ENCODE results near the gene LHFPL2.
"Not testable (repeated sequence)": the region's sequence is repeated elsewhere in the genome, so short reads cannot be mapped to it uniquely, and the experiment has no call there.

LHFPL2 gene

GRCh38 chr5:78648359-78649210 is at the start of gene LHFPL2:
TSS of gene LHFPL2 (minus strand) at chr5:78648772. CDS start at chr5:78510213, 138,559 bp downstream.
- DNase-seq (ENCODE audit: low spot score): peak; percentile 83

- DNase-seq (ENCODE audit: low spot score): no peak
Measured at GRCh38 chr5:78696637-78697036, 48.1 kb upstream of the LHFPL2 start.

DNA sequence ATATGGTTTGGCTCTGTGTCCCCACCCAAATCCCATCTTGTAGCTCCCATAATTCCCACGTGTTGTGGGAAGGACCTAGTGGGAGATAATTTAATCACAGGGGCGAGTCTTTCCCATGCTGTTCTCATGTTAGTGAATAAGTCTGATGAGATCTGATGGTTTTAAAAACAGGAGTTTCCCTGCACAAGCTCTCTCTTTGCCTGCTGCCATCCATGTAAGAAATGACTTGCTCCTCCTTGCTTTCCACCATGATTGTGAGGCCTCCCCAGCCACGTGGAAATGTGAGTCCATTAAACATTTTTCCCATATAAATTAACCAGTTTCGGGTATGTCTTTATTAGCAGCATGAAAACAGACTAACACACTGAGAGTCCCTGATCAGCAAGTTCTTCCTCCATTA is 47.5 kb upstream of the LHFPL2 start:
- DNase-seq (ENCODE audit: low spot score): not testable (repeated sequence)

GRCh38 chr5:78693339-78693738 is 44.8 kb upstream of the LHFPL2 start:
- DNase-seq (ENCODE audit: low spot score): no peak

GRCh38 chr5:78691084-78691960 is 42.8 kb upstream of the LHFPL2 start:
- DNase-seq (ENCODE audit: low spot score): no peak

DNA sequence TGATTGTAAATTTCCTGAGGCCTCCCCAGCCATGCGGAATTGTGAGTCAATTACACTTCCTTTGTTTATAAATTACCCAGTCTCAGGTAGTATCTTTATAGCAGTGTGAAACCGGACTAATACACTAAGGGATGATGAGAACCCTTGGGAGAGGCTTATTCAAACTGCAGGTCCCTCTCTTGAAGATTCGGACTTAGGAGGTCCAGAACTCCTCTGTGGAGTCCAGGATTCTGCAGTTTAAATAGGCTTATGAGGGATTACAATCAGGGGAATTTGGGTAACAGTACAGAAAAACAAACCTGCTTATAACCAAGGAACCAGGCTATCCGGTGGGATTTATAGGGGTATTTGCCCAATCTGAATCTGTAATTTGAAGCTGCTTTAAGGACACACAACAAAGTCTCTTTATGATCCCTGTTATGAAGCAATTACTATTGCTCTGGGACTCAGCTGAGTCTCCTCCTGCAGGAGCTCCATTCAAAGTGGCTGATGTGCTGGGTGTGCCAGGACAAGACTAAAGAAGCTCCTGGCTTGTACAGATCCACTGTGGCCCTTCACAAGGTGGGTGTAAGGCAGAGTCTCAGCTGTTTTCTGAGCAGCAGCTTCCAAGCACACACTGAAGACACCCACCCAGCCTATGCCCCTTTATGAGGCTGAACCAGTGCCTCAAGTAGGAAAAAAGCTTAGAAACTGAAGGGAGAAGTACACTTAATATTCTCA is 41.8 kb upstream of the LHFPL2 start:
- no peak for DNase-seq (ENCODE audit: low spot score)

DNA sequence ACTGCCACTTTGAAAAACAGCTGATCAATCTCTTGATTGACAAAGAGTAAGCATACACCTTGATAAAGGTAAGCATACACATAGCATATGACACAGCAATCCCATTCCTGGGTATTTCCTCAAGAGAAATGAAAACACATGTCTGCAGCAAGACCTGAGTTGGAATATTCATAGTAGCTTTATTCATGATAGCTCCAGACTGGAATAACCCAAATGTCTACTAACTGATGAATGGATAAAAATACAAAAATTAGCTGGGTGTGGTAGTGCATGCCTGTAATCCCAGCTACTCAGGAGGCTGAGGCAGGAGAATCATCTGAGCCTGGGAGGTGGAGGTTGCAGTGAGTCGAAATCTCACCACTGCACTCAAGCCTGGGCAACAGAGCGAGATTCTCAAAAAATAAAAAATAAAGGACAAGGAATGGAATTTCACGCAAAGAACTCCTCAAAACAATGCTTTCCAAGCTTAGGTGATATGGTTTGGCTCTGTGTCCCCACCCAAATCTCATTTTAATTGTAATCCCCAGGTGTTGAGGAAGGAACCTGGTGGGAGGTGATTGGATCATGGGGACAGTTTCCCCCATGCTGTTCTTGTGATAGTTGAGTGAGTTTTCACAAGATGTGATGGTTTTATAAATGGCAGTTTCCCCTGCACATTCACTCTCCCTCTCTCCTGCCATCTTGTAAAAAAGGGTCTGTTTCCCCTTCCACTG is 41.1 kb upstream of the LHFPL2 start:
- no peak for DNase-seq (ENCODE audit: low spot score)

- not testable (repeated sequence) for DNase-seq (ENCODE audit: low spot score)
Measured at GRCh38 chr5:78687514-78687913, 38.9 kb upstream of the LHFPL2 start.

GRCh38 chr5:78683905-78684304 is 35.3 kb upstream of the LHFPL2 start:
- not testable (repeated sequence) for DNase-seq (ENCODE audit: low spot score)

- no peak for DNase-seq (ENCODE audit: low spot score)
Measured at GRCh38 chr5:78679905-78680304, 31.3 kb upstream of the LHFPL2 start.

- no peak for DNase-seq (ENCODE audit: low spot score)
Measured at GRCh38 chr5:78677777-78678668, 29.5 kb upstream of the LHFPL2 start.

GRCh38 chr5:78675956-78676730 is 27.6 kb upstream of the LHFPL2 start:
- no peak for DNase-seq (ENCODE audit: low spot score)

DNA sequence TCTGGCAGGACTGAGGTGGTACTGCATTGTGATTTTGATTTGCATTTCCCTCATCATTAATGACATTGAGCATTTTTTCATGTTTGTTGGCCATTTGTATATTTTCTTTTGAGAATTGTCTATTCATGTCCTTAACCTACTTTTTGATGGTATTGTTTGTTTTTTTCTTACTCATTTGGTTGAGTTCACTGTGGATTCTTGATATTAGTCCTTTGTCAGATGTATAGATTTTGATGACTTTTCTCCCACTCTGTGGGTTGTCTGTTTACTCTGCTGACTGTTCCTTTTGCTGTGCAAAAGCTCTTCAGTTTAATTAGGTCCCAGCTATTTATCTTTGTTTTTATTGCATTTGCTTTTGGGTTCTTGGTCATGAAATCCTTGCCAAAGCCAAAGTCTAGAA is 25.3 kb upstream of the LHFPL2 start:
- DNase-seq (ENCODE audit: low spot score): not testable (repeated sequence)

DNA sequence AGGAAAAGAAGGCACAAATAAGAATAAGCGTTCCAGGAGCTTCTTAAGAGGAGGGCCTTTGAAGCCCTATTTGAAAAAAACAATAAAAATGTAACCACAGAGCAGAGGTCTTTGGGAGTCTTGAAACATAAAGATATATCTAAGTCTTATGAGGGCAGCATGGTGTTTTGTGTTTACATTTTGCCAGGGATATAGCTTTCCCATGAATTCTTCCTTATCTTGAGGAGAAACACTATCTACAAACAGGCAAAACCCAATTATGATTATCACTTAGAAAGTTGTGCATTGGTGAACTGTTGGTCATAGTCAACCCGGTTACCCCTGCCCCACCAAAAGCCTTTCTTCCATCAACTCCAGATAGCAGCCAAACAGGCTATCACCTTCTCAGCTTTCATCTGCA is 23.6 kb upstream of the LHFPL2 start:
- DNase-seq (ENCODE audit: low spot score): no peak

GRCh38 chr5:78671609-78672008 is 23.0 kb upstream of the LHFPL2 start:
- no peak for DNase-seq (ENCODE audit: low spot score)

GRCh38 chr5:78670701-78671269 is 22.2 kb upstream of the LHFPL2 start:
- no peak for DNase-seq (ENCODE audit: low spot score)

DNA sequence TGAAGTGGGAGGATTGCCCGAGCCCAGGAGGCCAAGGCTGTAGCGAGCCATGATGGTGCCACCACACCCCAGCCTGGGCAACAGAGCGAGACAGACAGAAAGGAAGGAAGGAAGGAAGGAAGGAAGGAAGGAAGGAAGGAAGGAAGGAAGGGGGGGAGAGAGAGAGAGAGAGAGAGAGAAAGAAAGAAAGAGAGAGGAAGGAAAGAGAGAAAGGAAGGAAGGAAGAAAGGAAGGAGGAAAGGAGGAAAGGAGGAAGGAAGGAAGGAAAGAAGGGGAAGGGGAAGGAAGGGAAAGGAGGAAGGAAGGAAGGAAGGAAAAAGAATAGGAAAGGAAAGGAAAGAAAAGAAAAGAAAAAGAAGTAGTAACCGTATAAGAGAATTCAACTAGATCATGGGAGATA is 20.8 kb upstream of the LHFPL2 start:
- no peak for DNase-seq (ENCODE audit: low spot score)

DNA sequence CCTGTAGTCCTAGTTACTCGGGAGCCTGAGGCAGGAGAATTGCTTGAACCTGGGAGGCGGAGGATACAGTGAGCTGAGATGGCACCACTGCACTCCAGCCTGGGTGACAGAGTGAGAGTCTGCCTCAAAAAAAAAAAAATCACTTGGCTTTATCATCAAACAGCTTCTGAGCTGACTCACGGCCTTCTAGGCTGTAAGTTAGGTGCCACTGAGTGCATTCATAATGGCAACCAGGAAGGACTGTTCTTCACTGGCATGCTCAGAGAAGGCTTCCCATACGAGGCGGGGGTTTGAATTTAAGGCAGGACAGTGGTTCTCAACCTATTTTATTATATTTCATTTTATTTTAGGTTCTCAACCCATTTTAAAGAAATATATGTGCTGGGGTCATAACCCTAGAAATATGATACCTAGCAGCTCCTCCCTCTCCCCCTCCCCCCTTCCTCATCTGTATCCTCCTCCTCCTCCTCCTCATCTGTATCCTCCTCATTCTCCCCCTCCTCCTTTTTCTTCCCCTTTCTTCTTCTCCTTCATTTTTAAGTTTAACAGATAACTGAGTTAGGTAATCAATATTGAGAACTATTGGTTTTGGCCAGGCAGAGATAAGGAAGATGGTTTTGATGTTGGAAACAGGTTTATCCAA is 19.0 kb upstream of the LHFPL2 start:
- no peak for DNase-seq (ENCODE audit: low spot score)

DNA sequence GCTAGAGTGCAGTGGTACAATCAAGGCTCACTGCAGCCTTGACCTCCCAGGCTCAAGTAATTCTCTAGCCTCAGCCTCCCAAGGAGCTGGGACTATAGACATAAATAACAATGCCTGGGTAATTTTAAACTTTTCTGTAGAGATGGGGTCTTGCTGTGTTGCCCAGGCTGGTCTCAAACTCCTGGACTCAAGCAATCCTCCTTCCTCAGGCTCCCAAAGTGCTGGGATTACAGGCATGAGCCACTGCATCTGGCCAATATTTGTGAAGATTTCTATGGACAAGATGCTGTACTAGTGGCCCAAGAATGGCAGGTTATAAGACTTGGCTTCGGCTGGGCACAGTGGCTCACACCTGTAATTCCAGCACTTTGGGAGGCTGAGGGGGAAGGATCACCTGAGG is 18.4 kb upstream of the LHFPL2 start:
- DNase-seq (ENCODE audit: low spot score): not testable (repeated sequence)

Data from germinal center (tissue), 1 donor.